Melanocyte of skin (primary cell): ENCODE data around the gene FCN1. TPM values are rescaled to one million over a fixed set of nuclear protein-coding genes. Genes with fewer than 3 reads are reported as not detected.

Source experiments
- small RNA-seq, 2 donors: library from RNA; depleted of rRNA; stranded (forward); fragments of <200 nt; gene quantifications; one replicate each; pipeline ENCODE3, GENCODE V24; 2012
- total RNA-seq, 2 donors: library from RNA; depleted of rRNA; stranded (reverse); fragments of >200 nt; gene quantifications; 2 replicates each; pipeline ENCODE4 v1.2.3, GENCODE V29; 2012

Gene FCN1
- total RNA-seq, result not detected

GRCh38 chr9:134917431-134918373 is at the start of gene FCN1:
FCN1 (minus strand) TSS chr9:134917912; CDS start chr9:134917871, 41 bp downstream.

GRCh38 chr9:134880484-134881312 is 37.0 kb downstream of the FCN1 start, which contains the start of gene FCN2:
FCN2 (plus strand) TSS chr9:134880810; CDS start chr9:134880822, 12 bp downstream.

Small RNAs within 50 kb of the gene (small RNA-seq; reads per million reads assigned to genes)
- 0 reads per million in 2 donors for gene AL603650.1

Other genes starting within 250 kb of the FCN1 start
- not detected for gene FCN2, start 37.1 kb downstream of the FCN1 start, total RNA-seq
- 10 to 100 TPM; 15.3 to 22.7 TPM for gene OLFM1, start 169.8 kb upstream of the FCN1 start, total RNA-seq